Stimulated activated CD4-positive, alpha-beta T cell treated with anti-CD3 and anti-CD28 coated beads, TNF-alpha, amount 100 ng/mL, for 4 hours (primary cell): ENCODE data around the gene RNU1-3.
"Not testable (repeated sequence)": the region's sequence is repeated elsewhere in the genome, so short reads cannot be mapped to it uniquely, and the experiment has no call there.

Experiments
- DNase-seq, 3 experiments: peaks; one replicate each; pipeline ENCODE4 v3.0.0-alpha.2; 2020; ENCODE audit warnings: low read depth in 3 of 3

The RNU1-3 gene

DNA sequence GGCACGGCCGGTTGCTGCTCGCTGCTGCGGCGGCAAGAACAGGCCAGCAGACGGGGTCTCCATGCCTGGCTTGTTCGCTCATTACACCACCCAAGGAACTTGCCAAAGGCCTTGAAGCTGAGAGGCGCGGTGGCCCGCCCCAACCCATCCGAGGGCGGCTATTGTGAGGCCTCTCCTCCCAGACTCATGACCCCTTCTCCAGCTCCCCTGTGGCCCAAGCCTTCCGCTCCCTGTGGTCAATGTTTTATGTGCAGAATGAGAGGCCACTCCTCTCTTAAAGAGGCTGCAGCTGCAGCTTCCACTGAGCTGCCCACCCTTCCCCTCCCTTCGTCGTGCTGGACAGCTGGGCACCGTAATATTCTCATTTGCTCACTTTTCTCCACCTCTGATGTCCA lies 27.6 kb upstream of the RNU1-3 start:
- DNase-seq, result not testable (repeated sequence)

DNA sequence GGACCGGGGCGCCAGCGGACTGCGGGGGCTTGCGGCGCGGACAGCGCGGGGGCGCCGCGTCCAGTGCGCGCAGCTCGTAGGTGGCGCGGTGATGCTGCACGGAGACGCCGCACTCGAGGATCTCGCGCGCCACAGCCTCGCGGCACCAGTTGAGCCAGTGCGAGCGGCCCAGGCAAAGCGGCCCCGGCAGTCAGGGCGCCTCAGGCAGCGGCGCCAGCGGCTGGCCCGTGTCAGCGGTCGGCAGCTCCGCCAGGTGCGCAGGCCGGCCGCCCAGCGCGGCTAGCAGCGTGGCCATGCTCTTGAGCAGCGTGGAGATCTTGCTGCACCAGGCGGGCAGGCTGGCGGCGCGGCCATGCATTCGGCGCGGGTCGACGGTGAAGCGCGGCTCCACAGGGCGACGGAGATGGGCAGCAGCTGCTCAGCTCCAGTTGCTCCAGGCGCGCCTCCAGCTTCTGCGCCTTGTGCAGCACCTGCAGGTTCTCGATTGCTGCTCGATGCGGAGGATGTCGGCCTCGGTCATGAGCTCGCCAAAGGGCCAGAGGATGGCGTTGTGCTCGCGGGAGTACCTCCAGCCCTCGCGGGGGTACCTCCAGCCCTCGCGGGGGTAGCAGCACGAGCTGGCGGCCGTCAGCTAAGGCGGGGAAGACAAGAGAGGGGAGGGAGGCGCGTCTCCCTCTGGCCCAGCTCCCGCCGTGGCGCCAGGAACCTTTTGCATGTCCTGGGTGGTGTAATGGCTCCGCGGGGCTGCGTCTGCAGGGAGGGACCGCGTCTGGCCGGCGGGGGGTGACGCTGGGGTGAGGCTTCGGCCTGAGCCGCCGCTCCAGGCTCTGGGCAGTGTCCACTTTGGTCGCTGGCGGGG lies 26.9 kb upstream of the RNU1-3 start:
- not testable (repeated sequence) for DNase-seq

DNA sequence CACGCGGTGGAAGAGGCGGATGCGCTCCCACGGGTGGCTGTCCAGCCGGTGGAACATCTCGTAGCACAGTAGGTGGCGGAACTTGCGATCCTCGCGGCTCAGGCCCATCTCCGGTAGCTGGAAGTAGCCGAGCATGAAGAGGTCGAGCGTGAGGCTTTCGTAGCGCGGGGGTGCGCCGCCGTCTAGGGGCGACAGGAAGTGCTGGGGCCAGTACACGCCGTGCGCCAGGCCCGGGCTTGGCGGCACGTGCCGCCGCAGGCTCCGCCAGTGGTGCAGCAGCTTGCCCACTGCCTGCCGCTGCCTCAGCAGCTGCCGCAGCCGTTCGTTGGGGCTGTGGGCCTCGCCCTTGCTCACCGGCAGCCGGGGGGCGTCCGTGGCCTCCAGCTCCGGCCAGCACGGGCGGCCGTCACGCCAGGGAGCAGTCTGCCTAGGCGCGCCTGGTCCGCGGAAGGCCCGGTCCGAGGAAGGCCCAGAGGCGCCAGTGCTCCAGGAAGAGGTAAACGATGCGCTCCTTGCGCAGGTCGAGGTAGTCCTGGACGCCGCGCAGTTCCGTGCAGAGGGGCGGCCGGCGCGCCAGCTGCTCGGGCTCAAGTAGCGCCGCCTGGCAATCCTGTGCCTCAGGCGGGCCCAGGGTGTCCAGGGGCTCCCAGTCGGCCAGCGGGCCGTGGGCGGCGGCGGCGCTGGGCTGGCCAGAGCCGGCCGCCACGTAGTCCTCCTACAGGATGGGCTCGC lies 26.1 kb upstream of the RNU1-3 start:
- DNase-seq, result not testable (repeated sequence)

- DNase-seq, result not testable (repeated sequence)
Measured at GRCh38 chr1:16692283-16692682, 25.5 kb upstream of the RNU1-3 start.

- not testable (repeated sequence) for DNase-seq
Measured at GRCh38 chr1:16690971-16691682, 24.4 kb upstream of the RNU1-3 start.

- not testable (repeated sequence) for DNase-seq
Measured at GRCh38 chr1:16687132-16687800, 20.5 kb upstream of the RNU1-3 start.

GRCh38 chr1:16685445-16686371 lies 19.0 kb upstream of the RNU1-3 start:
- DNase-seq, result not testable (repeated sequence)

DNA sequence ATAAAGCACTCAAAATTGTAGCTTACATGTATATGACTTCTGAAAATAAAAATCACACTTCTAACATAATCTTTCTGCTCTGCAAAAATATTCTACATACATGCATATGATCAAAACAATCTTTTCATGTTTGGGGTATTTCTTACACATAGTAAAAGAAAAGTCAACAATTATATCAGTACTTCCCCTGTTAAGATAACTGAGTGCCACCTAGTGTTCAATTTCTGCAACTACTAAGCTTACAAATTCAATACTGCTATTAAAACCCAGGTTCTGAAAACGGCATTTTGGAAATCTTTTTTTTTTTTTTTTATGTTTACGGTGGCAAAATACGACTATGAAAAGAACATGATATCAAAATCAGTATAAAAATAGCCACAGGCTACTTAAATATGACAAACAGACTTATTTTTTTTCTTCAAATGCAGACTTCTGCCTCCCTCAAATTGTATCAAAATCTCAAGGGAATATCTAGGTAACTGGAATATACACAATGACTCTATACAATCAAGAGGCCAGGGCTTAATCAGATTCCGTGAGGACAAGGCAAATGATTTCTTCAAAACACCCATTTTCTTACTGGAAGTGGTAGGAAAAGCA lies 18.1 kb upstream of the RNU1-3 start:
- DNase-seq, result not testable (repeated sequence)

DNA sequence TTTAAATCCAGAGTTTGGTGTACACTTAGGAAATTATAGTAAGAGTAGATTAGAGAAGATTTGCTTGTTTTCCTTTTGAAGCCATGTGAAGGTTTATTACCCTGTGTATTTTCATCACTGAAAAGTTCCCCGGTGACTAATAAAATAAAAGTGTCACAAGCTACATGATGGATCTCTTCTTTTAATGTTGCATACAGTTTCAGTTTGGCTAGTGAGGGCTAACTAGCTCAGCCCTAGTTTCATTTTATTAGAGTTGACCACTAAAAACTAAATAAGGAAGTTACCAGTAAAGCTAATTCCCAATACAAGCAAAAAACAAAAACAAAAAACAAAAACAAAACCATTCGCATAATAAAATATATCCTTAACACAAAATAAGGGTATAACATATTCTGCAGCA lies 17.4 kb upstream of the RNU1-3 start:
- not testable (repeated sequence) for DNase-seq

- not testable (repeated sequence) for DNase-seq
Measured at GRCh38 chr1:16682803-16683202, 16.1 kb upstream of the RNU1-3 start.

DNA sequence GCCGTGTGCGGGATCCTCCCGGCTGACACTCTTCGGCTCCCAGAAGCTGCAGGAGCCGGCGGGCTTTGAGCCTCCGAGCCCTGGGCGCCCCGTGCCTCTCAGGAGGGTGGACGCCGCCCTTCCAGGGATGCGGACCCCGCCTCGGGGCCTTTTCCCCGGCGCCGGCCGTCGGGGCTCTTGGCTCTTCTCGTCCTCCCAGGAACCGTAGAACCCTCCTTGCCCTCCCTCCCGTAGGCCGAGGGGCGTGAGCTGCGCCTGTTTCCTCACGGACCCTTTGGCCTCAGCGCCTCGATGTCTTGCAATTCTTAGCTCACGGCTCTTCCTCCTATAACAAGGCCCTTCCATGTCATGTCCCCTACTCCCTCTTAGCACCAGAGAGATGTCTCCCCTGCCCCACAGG lies 13.6 kb upstream of the RNU1-3 start:
- not testable (repeated sequence) for DNase-seq

DNA sequence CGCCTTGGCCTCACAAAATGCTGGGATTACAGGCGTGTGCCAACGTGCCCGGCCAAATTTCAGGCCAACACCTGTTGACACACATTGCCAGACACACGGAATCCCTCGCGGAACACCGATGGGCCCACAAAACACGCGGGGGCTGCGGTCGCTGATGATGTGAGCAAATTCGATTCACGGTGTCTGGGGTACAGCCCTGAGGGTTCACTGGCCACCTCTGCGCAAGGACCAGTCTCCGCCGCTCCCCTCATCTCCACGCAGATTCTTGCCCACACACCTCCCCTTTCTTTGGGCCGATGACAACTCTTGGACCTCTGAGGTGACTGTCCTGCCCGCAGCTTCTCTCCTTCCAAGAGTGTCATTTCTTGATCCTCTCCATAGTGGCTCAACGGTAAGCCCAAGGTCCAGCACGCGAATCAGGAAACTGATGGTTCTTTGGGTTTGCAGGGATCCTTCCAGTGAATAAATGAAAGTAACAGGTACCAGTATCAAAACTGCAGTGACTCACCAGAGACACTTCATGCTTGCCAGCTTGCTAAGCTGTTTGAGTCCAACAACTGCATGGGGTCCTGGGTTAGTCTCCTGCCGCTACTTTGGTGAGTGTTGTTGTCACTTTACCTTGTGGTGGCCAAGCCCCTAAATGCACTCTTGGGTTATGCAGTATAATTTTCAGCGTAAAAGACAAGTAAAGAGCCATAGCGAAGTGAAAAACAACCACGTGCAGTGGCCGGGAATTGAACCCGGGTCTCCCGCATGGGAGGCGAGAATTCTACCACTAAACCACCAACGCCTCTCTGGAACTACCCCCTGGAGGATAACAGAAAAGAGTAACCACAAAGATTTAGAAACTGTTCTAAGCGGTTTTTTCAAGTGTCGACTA lies 11.0 kb upstream of the RNU1-3 start:
- peak in 2 of 3 experiments; percentile 16 to 18 for DNase-seq

- not testable (repeated sequence) for DNase-seq
Measured at GRCh38 chr1:16676661-16677523, 10.1 kb upstream of the RNU1-3 start.

DNA sequence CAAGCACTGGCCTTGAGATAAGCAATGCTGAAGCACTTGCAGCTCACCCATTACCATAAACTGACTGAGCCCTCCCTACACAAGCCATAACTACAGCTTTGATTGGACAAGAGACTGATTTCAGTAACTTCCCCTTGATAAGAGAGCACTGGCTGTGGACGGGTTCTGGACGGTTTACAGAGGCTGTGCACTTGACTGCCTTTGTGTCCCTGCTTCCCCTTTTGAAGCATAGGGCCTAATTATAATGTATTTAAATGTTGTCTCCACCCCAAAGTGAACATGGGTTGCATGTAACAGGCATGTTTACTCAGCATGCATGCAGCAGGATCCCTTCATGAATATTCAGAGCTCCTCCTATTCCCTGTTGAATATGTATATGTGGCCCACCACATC lies 8.4 kb upstream of the RNU1-3 start:
- DNase-seq, result not testable (repeated sequence)

DNA sequence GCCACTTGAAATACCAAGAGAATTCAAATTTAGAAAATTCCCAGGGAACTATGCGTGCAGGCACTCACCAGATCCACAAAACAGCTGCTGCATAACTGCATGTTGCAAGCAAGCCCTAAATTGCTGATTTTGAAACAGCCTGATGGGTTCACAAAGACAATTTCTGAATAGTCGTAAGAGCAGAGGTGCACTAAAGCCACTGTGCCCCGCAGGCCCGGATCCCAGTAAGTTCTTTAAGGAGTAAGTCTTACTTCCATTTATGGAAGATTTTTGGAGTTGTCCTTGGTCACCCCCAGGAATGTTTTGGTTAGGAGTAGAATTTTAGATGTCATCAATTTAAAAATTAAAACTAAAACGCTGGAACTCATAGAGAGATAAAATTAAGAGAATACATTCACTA lies 7.2 kb upstream of the RNU1-3 start:
- not testable (repeated sequence) for DNase-seq

GRCh38 chr1:16665836-16666235 lies 912 bp downstream of the RNU1-3 start:
- not testable (repeated sequence) for DNase-seq

GRCh38 chr1:16658234-16658633 lies 8.5 kb downstream of the RNU1-3 start:
- DNase-seq, result not testable (repeated sequence)
